Thyroid gland (tissue), 4 donors: ENCODE data around the gene TASP1. TPM values are rescaled to one million over a fixed set of nuclear protein-coding genes. Genes with fewer than 3 reads are reported as not detected.
"Not testable (repeated sequence)": the region's sequence is repeated elsewhere in the genome, so short reads cannot be mapped to it uniquely, and the experiment has no call there.

ENCODE experiments used
- DNase-seq, 2 donors: peaks; one replicate each; pipeline ENCODE4 v3.0.0-alpha.2; 2019
- H3K27ac ChIP-seq, 3 donors: fragments of 200-600 bp; sonication (generic); 1 replicate in 2 of 3; 2 replicates in 1 of 3; pipeline ENCODE4 v1.5.1; 2016 to 2019; ENCODE audit warnings: mild to moderate bottlenecking in 1 of 3, moderate library complexity in 1 of 3
- H3K27me3 ChIP-seq: fragments of 200-600 bp; sonication (generic); one replicate; pipeline ENCODE4 v1.5.1; 2019
- H3K36me3 ChIP-seq, 2 donors: fragments of 200-600 bp; sonication (generic); one replicate each; pipeline ENCODE4 v1.5.1; 2016 to 2019
- H3K4me1 ChIP-seq, 2 donors: fragments of 200-600 bp; sonication (generic); one replicate each; pipeline ENCODE4 v1.5.1; 2017 to 2019
- H3K4me3 ChIP-seq, 3 donors: fragments of 200-600 bp; sonication (generic); replicated peaks in 1 of 3; 1 replicate in 2 of 3; 2 replicates in 1 of 3; pipeline ENCODE4 v1.5.1; 2016; ENCODE audit warnings: mild to moderate bottlenecking in 1 of 3
- H3K9me3 ChIP-seq: fragments of 200-600 bp; sonication (generic); one replicate; pipeline ENCODE4 v1.5.1; 2017
- POLR2A ChIP-seq, 2 donors: fragments of 450-650 bp; IDR thresholded peaks; one replicate each; pipeline ENCODE4 v1.6.1; 2017; ENCODE audit warnings: antibody characterized with exemption in 2 of 2, mild to moderate bottlenecking in 2 of 2, moderate library complexity in 1 of 2
- WGBS, 2 donors: methylation state at CpG; one replicate each; pipeline ENCODE4 v1.1.5; 2017; 5-methylcytosine and 5-hydroxymethylcytosine counted together
- intact Hi-C: fragments of 100-400 bp; cut with DNase I; formaldehyde crosslinking; loops from one replicate; pipeline ENCODE4 v1.15.1; 2023
- total RNA-seq, 4 donors: library from RNA; depleted of rRNA; stranded (reverse); fragments of >200 nt; gene quantifications; one replicate each; pipeline ENCODE4 v1.2.3, GENCODE V29; 2016
- TF ChIP-seq, protein P1 (sequence below), 6 experiments: fragments of 200-600 bp in 3 of 6; fragments of 450-650 bp in 3 of 6; sonication (generic) in 3 of 6; IDR thresholded peaks; one replicate each; pipeline ENCODE4 v1.5.1; 2016 to 2019; ENCODE audit warnings: antibody characterized with exemption in 6 of 6, mild to moderate bottlenecking in 2 of 6, inconsistent platforms in 1 of 6, moderate library complexity in 1 of 6

Gene TASP1
- total RNA-seq, 4 donors from 2014 or later, result 16.4 to 31.2 (median 23.9) TPM

DNA sequence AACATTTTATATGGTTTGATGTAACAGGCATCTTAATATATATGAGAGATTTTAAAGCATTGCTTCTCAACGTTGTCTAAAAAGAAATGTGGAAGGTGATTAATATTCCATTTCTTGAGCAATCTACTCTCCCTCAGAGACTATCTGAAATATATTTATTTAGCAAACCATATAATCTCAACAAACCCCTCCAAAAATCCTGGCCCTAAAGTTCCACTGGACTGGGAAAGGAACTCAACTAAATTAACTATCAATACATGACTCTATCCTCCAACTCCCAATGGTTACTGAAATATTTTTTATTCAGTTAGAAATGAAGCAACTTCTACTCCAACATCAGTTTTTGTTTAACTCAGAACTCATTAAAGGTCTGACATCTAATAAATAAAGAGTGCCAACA lies 6.3 kb downstream of the TASP1 start:
- Histone ChIP-seq H3K9me3 (no peaks in the 10 kb centered on the region), H3K4me3 (no peak overlapping the region), H3K27ac (no peak overlapping the region), H3K36me3 (no peaks in the 10 kb centered on the region), H3K27me3 (no peaks in the 10 kb centered on the region), H3K4me1 (no peaks in the 10 kb centered on the region)
- WGBS, 2 donors, result 76 to 83% methylated on average over 1 of the region's 1 CpG
- intact Hi-C loops, result no loop called here
- TF ChIP-seq, protein P1, sequence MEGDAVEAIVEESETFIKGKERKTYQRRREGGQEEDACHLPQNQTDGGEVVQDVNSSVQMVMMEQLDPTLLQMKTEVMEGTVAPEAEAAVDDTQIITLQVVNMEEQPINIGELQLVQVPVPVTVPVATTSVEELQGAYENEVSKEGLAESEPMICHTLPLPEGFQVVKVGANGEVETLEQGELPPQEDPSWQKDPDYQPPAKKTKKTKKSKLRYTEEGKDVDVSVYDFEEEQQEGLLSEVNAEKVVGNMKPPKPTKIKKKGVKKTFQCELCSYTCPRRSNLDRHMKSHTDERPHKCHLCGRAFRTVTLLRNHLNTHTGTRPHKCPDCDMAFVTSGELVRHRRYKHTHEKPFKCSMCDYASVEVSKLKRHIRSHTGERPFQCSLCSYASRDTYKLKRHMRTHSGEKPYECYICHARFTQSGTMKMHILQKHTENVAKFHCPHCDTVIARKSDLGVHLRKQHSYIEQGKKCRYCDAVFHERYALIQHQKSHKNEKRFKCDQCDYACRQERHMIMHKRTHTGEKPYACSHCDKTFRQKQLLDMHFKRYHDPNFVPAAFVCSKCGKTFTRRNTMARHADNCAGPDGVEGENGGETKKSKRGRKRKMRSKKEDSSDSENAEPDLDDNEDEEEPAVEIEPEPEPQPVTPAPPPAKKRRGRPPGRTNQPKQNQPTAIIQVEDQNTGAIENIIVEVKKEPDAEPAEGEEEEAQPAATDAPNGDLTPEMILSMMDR (IDR thresholded peaks at IDR 0.05), result no peak
- TF ChIP-seq POLR2A (IDR thresholded peaks at IDR 0.05), result no peak
- DNase-seq, result no peak

DNA sequence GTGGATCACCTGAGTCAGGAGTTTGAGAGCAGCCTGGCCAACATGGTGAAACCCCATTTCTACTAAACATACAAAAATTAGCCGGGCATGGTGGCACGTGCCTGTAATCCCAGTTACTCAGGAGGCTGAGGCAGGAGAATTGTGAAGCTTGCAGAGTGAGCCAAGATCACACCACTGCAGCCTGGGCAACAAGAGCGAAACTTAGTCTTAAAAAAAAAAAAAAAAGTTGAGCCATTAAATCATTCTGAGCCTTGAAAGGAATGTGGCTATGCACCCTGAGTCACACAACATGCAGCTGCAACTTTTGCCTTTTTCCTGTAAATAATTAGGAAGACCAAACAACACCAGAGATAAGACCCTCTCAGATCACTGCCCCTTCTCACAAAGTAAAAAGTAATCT lies 11.2 kb downstream of the TASP1 start:
- H3K36me3 ChIP-seq, H3K9me3 ChIP-seq, H3K4me1 ChIP-seq, intact Hi-C loops, H3K27ac ChIP-seq, H3K4me3 ChIP-seq, DNase-seq, H3K27me3 ChIP-seq: not testable (repeated sequence)
- WGBS, 2 donors, result 90 to 93% methylated on average over 3 of the region's 3 CpGs

- 45 to 74% methylated on average over 1 of the region's 1 CpG for WGBS, 2 donors
- Histone ChIP-seq H3K27me3 (no peaks in the 10 kb centered on the region), H3K36me3 (no peaks in the 10 kb centered on the region), H3K4me3 (no peak overlapping the region), H3K9me3 (no peaks in the 10 kb centered on the region), H3K4me1 (peaks cover 0 to 7% of the 10 kb centered on the region in 2 donors), H3K27ac (no peak overlapping the region)
- intact Hi-C loops, result no loop called here
- no peak for DNase-seq
- no peak for TF ChIP-seq POLR2A (IDR thresholded peaks at IDR 0.05)
- TF ChIP-seq, protein P1 (IDR thresholded peaks at IDR 0.05), result no peak
Measured at GRCh38 chr20:13626724-13627123, 12.0 kb downstream of the TASP1 start.

DNA sequence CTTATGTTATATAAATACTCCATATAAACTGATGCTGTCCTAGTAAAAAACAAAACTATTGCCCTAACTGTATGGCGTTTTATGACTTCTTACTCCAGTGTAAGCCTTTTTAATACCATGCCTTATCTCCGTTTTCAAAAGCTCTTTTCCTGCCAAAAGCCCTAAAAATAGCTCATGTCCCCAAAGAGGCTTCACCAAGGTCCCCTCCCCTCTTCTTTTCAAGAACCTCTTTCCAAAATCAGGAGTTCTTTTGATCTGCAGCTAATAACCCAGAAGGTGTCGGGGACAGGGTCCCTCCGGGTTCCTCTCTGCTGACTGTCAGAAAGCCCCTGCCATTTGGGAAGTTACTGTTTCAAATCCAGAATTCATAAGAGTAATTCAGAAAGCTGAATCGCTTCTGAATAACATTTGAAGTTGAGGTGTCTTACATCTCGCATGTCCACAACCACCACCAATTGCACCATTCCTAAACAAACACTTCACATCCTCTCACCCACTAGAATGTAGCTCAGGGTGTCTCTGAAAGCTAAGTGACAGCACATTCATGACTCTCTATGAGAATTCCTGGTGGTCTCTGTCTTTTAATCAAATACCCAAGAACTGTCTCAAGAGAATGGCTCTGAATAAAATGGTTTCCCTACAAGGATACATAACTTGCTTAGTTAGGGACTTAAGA lies 13.3 kb downstream of the TASP1 start:
- H3K27me3 ChIP-seq, result no peaks in the 10 kb centered on the region
- H3K27ac ChIP-seq, result no peak overlapping the region
- 85% methylated on average over 6 of the region's 6 CpGs for WGBS, 2 donors
- H3K4me1 ChIP-seq, result peaks cover 0 to 7% of the 10 kb centered on the region in 2 donors
- no peaks in the 10 kb centered on the region for H3K9me3 ChIP-seq
- no peak for DNase-seq
- H3K36me3 ChIP-seq, result no peaks in the 10 kb centered on the region
- H3K4me3 ChIP-seq, result no peak overlapping the region
- TF ChIP-seq, protein P1 (IDR thresholded peaks at IDR 0.05), result no peak
- no peak for TF ChIP-seq POLR2A (IDR thresholded peaks at IDR 0.05)
- intact Hi-C loops, result no loop called here

- DNase-seq, H3K27ac ChIP-seq, H3K36me3 ChIP-seq, H3K4me3 ChIP-seq, H3K27me3 ChIP-seq, intact Hi-C loops, H3K9me3 ChIP-seq: not testable (repeated sequence)
- peaks cover 5 to 17% of the 10 kb centered on the region in 2 donors for H3K4me1 ChIP-seq
- WGBS, 2 donors, result 97 to 98% methylated on average over 1 of the region's 1 CpG
Measured at GRCh38 chr20:13619415-13619814, 19.3 kb downstream of the TASP1 start.

GRCh38 chr20:13618456-13618855 lies 20.3 kb downstream of the TASP1 start:
- WGBS, 2 donors, result 59 to 71% methylated on average over 1 of the region's 1 CpG

GRCh38 chr20:13617585-13617984 lies 21.1 kb downstream of the TASP1 start:
- H3K4me1 ChIP-seq, result peaks cover 12 to 17% of the 10 kb centered on the region in 2 donors
- intact Hi-C loops, DNase-seq, H3K36me3 ChIP-seq, H3K27me3 ChIP-seq, H3K9me3 ChIP-seq, H3K4me3 ChIP-seq, H3K27ac ChIP-seq: not testable (repeated sequence)
- 66% methylated on average over 2 of the region's 2 CpGs for WGBS, 2 donors

More at GRCh38 chr20:13618456-13618855, 20.3 kb downstream of the TASP1 start:
- H3K27me3 ChIP-seq, DNase-seq, H3K36me3 ChIP-seq, H3K27ac ChIP-seq, H3K9me3 ChIP-seq, H3K4me3 ChIP-seq, intact Hi-C loops: not testable (repeated sequence)
- peaks cover 12 to 17% of the 10 kb centered on the region in 2 donors for H3K4me1 ChIP-seq

DNA sequence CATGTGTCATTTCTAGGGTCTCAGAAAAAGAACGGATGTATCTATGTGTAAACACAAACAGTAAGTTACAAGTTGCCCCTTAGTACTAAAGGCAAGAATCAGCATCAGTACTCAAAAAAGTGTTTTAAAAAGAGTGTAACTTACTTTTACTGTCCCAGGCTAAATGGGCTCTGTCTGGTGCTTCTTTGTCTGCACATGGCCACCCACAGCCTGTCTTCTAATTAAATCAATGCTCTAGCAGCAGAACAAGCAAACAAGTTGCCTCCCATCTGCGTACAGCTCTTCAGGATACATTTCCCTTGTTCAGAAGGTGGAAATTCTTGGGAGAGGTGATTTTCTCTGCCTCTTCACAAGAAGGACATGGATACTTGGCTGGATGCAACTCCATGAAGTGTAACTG lies 22.0 kb downstream of the TASP1 start:
- H3K27ac ChIP-seq, H3K27me3 ChIP-seq, H3K9me3 ChIP-seq, intact Hi-C loops, DNase-seq, H3K4me3 ChIP-seq, H3K36me3 ChIP-seq: not testable (repeated sequence)
- 59 to 64% methylated on average over 2 of the region's 2 CpGs for WGBS, 2 donors
- peaks cover 12 to 17% of the 10 kb centered on the region in 2 donors for H3K4me1 ChIP-seq
